AG09319 (cell line): Measurements from ENCODE around the gene NEURL3.
A peak's percentile ranks its signal among the peaks of the same experiment; 100 is the strongest.

Experiments
- DNase-seq: peaks from one replicate; pipeline ENCODE4 v3.0.0-alpha.2; 2010; ENCODE audit warnings: low read depth; ENCODE audit errors: extremely low read depth
- CTCF ChIP-seq: IDR thresholded peaks from 2 replicates; pipeline ENCODE4 v1.5.1; 2011; ENCODE audit warnings: low read depth, mild to moderate bottlenecking, inconsistent platforms, low read length, moderate library complexity

NEURL3 gene

DNA sequence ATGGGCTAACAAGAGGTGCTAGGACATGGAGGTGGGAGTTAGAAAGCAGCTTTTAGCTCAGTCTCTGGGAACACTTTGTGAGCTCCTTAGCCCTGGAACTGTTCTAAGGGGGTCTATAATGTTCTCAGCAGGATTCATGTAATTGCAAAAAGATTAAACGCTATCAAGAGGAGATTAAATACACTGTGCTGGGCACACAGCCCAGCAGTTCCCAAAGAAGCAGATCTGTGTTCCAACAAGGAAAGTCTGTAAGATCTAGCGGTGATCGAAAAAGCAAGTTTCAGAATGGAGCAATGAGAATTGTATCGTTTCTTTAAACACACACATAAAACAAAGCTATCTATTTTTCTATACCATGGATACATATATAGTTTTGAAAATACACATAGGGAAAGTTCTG is 29.0 kb upstream of the NEURL3 start:
- DNase-seq = no peak
- TF ChIP-seq CTCF = no peak

GRCh38 chr2:96533292-96534073 is 28.3 kb upstream of the NEURL3 start:
- TF ChIP-seq CTCF = no peak
- DNase-seq = no peak

DNA sequence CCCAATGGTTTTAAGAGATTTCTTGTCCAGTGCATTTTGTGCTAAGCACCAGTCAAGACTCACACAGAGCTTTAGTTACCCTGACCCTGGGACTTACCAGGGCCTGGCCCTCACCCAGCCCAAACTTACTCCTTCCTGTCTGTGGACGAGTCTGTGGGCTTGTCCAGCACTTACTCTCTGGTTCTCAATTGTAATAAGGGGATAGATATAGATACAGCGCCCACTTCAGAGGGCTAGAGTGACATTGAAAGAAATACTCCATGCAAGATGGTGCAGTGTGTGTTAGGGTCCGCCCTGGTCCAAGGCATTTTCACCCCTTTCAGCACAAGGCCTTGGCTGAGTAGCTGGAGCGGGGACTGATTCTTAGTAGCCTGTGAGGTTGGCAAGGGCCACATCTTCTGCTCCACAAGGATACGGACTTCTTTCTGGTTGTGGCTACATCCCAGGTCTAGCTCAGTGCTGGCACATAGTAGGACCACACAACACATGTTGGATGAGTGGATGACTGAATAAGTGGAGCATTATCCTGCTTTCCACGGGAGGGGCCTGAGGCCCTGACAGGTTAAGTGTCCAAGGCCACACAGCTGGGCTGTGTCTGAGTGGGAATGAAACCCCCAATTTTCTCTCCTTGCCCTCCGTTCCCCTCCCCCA is 27.6 kb upstream of the NEURL3 start:
- DNase-seq = no peak
- no peak for TF ChIP-seq CTCF

DNA sequence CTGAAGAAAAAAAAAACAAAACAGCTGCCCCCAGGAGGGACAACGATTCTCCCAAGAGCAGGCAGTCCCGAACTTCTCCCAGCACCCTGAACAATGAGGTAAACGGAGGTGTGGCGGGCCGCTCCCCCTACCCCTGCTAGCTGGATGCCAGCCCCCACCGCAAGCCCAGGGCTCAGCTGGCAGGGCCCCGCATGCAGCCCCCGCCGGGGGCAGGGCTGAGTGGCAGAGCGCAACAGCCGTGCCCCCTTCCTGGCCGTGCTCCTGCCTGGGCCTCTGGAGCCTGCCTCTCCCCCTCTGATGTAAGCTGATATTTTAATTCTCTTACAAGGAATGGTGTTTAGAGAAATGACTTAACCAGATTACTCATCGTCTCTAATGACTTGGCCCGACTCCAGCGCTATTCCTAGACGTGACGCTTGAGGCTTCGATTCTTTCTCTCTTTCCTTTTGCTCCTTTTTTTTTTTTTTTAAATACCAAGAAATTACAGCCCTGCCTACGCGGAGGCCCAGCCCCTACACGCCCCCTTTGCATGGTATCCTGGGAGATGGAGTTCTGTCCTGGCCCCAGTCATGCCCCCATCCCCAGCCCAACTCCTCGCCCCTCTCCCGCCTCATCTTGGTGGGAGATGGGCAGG is 26.8 kb upstream of the NEURL3 start:
- DNase-seq = peak; percentile 99
- no peak for TF ChIP-seq CTCF

- TF ChIP-seq CTCF = no peak
- DNase-seq = no peak
Measured at GRCh38 chr2:96531366-96531765, 26.2 kb upstream of the NEURL3 start.

DNA sequence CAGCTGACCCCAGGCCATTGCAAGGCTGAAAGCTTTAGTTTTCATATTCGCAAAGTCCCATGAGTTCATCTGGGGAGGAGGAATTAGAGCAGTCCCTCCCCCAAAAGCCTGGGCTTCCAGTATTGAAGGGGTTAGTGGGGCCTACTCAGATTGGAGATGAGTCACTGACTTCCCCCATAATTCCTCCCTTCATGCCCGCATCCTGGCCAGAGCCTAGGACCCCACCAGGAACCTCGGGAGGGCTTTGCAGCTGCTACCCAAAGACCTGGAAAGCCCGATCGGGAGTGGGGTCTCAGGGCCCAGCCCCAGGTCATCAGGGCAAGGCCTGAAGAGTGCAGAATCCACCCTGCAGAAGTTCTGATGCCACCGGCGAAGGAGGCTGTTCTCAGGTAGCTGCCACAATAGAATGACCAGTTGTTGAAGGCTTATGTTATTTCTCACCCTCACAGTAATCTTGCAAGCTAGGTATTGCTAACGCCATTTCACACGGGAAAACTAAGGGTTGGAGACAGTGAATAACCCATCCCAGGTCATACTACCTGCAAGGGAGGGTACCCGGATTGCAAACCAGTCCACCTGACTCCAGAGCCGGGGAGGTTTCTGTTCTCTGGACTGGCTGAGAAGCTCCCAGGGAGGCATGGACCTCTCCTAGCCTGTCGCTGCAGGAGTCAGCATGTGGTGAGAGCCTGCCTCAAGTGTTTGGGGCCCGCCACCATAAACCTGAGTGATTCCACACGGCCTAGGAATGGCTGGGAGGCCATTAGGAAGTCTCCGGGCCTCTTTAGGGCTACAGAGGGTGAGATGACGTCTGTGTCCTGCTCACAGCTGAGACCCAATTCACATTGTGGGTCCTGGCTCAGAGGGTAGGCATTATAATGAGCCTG is 25.6 kb upstream of the NEURL3 start:
- DNase-seq = no peak
- no peak for TF ChIP-seq CTCF
